NCI-H2227 treated with DMSO at 0.1 percent for 48 hours (cell line): ENCODE data around the gene RIN1.
A peak's percentile ranks its signal among the peaks of the same experiment; 100 is the strongest.
"Not testable (repeated sequence)": the region's sequence is repeated elsewhere in the genome, so short reads cannot be mapped to it uniquely, and the experiment has no call there.

Experiments used
- DNase-seq: peaks from one replicate; lab custom pipeline; 2025; lab: John Stamatoyannopoulos, UW

RIN1 gene

GRCh38 chr11:66336234-66337102 is at the start of gene RIN1:
RIN1 (minus strand) TSS chr11:66336434; CDS start chr11:66336402, 32 bp downstream.
- no peak for DNase-seq

- not testable (repeated sequence) for DNase-seq
These were observed 48.1 kb upstream of the RIN1 start for GRCh38 chr11:66384316-66384715.

- DNase-seq = not testable (repeated sequence)
These were observed 44.0 kb upstream of the RIN1 start for GRCh38 chr11:66380264-66380663.

- not testable (repeated sequence) for DNase-seq
These were observed 37.6 kb upstream of the RIN1 start for GRCh38 chr11:66373690-66374287.

GRCh38 chr11:66373265-66373664 is 37.0 kb upstream of the RIN1 start:
- no peak for DNase-seq

GRCh38 chr11:66371627-66372415 is 35.6 kb upstream of the RIN1 start, which contains the start of gene SLC29A2:
SLC29A2 (minus strand) TSS chr11:66371760; CDS start chr11:66371591, 169 bp downstream.
- peak; percentile 77 for DNase-seq

GRCh38 chr11:66369073-66369894 is 33.0 kb upstream of the RIN1 start:
- no peak for DNase-seq

DNA sequence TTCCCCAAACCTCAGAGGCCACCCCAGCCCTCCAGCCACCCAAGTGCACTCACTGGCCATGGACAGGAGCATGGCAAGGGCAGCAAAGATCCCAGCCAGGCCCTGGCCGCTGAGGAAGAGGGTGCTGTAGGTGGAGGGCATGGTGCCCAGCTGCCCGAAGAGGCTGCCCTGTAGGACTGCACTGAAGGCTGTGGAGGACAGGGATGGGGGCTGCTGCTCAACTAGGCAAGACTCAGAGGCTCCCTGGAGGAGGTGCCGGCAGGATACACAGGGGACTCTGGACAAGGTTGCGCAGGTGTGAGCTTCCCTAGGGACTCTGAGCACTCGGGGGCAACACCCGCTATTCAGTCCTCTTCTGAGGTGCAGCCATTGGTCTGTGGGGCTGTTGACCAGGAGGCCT is 32.2 kb upstream of the RIN1 start:
- DNase-seq = no peak

DNA sequence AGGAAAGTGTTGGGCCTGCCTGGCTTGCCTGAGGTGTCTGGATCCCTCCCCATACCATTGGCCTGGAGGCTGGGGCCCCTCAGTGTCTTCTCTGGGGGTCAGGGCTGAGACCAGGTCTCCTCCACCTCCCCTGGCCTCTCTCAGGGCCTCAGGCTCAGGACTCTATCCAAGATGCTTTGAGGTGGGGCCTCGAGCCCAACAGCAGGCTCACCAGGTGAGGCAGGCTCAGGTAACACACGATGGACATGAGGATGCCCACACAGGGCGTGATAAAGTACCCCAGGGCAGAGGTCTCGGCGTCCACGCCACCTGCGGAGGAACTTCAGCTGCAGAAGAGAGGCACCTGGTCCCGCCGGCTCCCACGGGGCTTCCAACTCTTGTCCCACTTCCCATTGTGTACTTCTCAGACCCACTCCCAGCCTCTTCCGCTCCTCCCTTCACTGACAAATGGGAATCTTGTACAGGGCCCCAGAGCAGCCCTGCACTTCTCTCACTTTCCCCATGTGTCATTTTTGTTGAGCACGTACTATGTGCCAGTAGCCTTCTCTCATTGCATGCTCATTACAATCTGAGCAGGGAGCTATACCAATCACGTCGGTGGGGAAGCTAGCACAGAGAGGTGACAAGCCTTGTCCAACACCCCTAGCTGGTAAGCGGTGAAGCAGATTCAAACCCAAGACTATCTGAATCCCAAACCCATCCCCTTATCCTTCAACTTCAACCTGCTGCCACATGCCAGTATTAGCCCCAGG is 31.5 kb upstream of the RIN1 start:
- no peak for DNase-seq

GRCh38 chr11:66366844-66367477 is 30.7 kb upstream of the RIN1 start:
- DNase-seq = no peak

DNA sequence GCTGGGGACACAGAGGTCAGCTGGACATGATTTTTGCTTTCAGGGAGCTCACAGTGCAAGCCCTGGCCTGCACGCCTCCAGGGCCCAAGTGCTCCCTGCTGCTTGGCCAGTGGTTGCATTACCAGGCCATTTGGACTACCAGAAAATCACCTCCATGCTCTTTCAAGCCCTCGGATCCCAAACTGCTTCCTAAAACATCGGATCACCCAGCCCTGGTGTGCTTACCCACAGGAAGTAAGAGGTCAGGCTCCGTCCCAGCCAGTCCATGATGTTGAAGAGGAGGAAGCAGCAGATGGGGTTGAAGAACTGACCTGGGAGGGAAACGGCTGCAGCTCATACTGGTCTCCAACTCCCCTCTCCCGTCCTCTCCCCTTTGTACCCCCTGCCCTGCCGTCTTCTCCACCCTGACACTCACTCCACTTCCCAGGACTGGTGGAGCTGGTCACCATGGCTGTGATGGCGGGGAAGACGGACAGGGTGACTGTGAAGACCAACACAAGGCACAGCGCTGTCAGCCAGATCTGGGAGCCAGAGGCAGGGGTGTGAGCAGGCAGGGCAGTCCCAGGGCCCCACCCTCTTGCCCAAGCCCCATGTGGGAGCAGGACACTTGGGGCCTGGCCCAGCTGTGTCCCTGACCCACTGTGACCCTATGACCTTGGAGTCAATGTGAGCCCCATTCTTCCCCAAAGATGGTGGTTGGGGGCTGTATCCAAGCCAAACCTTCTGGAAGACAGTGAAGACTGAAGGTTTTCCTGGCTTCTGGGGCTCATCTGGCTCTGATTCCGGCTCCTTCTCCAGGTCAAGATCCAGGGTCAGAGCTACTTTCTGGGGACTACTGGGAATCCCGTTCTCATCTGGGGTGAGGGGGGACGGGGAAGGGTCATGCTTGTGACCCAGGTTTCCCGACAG is 29.7 kb upstream of the RIN1 start:
- no peak for DNase-seq

DNA sequence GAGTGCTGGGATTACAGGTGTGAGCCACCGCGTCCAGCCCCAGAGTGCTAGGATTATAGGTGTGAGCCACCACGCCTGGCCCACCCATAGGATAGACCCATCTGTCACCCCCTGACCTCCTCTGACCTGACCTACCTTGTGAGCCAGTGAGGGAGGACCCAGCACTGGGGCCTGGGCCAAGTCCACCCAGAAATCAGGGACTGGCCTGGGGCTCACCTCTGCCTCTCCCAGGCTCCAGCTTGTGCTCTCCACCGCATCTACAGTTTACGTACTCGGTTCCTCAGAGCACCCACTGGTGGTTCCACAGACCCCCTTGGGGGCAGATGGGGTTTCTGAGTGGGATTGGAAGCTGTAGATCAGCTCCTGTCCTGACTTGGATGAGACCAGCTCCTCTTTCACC is 28.9 kb upstream of the RIN1 start:
- no peak for DNase-seq

DNA sequence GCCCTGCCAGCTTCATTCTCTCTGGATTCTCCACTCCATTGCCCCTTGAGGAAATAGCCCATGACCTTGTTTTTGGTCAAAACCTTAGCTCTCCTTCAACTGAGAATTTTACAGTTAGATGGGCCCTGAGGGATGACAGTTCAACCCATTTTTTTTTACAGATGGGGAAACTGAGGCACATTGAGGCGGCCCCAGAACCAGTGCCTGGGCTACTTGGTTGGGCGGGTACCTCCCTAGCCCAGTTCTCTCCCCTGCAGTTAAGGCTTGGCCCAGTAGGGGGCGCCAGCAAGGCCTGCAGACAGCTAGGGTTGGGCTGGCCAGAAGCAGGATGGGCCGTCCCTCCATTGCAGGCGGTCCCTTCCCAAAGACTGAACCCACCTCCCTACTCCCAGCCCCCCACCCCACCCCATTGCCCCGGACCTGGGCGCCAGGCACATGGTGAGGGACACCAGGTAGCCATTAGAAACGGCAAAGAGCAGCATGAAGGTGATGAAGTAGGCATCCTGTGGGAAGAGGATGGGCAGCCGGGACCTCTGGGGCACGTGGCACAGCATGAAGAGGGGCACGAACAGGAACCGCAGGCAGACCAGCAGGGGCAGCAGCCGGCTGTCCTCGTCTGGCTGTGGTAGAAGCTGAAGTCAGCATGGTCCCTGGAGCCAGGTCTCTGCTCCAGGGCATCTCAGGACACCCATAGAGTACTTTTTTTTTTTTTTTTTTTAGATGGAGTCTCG is 27.7 kb upstream of the RIN1 start:
- DNase-seq = no peak

DNA sequence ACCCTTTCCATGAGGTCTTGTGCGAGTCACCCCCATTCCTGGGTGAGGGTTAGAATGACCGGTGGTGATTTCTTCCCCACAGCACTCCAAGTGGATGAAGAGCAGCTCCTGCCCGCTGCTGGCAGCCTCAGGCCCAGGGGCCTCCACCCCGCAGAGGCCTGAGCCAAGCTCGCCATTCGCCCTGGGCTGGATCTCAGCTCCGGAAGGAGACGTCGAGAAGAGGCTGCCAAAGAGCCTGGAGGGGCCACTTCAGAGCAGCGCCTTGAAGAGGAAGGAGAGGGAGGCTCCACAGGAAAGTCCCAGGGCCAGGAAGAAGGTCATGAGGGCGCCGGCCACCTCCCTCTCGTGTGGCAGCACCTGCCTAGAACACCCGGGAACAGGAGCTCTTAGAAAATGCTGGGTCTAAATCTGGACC is 27.0 kb upstream of the RIN1 start:
- no peak for DNase-seq

- DNase-seq = no peak
These were observed 26.4 kb upstream of the RIN1 start for GRCh38 chr11:66362481-66363147.

- DNase-seq = no peak
These were observed 25.3 kb upstream of the RIN1 start for GRCh38 chr11:66361502-66361941.

GRCh38 chr11:66360406-66361073 is 24.3 kb upstream of the RIN1 start:
- no peak for DNase-seq
